Measurements from ENCODE around the gene SLC48A1.

The SLC48A1 gene

DNA sequence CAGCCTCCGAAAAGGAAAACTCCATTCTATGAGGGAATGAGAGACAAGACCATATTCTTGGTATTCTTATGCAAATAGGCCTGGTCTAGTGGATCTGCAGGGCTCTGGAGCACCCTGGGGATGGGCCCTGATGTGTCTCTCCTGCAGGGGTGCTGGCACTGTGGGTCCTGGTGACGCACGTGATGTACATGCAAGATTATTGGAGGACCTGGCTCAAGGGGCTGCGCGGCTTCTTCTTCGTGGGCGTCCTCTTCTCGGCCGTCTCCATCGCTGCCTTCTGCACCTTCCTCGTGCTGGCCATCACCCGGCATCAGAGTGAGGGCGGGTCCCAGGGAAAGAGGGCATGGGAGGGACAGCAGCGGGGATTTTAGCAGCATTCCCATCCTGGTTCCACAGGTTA is 5.8 kb downstream of the SLC48A1 start:
- no peak for DNase-seq

DNA sequence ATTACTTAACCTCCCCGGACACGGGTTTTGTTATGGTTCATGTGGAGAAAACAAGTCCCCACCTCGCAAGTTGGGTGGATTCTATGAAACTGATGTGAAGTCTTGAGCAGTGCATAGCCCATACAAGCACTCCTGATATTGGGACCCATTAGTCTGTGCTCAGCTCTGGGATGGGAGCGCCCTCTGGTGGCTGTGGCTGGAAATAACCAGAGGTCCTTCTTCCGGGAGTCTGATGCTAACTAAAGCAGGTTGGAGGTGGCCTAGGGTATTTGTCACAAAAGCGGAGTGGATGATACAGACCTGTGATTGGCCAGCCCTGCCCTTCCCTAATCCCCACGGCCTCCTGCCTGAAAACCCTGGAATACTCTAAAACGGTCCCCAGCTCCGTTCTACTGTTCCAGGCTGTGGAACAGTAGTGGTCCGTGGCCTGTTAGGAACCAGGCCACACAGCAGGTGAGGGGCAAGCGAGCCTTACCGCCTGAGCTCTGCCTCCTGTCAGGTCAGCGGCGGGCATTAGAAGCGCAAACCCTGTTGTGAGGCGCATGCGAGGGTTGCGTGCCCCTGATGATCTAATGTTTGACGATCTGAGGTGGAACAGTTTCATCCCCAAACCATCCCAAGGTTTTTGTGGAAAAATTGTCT is 6.4 kb downstream of the SLC48A1 start:
- DNase-seq = peak; percentile 97 to 98

DNA sequence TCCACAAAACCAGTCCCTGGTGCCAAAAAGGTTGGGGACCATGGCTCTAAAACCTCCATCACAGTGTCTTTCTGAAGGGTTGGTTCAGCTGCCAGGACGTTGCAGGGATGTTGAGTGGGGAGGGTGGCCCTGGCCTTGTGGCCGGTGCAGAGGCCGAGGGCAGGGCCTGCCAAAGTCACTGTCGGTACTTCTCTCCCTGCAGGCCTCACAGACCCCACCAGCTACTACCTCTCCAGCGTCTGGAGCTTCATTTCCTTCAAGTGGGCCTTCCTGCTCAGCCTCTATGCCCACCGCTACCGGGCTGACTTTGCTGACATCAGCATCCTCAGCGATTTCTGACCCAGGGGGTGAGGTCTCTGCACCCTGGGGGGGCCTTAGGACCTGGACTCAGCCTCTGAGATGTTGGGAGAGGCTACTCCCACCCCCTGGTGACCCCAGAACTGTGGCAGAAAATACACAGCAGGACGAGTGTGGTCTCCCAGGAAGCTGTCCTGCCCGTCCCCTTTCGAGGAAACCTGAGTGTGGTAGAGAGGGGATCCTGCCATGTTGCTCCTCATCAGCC is 7.0 kb downstream of the SLC48A1 start:
- DNase-seq = no peak

DNA sequence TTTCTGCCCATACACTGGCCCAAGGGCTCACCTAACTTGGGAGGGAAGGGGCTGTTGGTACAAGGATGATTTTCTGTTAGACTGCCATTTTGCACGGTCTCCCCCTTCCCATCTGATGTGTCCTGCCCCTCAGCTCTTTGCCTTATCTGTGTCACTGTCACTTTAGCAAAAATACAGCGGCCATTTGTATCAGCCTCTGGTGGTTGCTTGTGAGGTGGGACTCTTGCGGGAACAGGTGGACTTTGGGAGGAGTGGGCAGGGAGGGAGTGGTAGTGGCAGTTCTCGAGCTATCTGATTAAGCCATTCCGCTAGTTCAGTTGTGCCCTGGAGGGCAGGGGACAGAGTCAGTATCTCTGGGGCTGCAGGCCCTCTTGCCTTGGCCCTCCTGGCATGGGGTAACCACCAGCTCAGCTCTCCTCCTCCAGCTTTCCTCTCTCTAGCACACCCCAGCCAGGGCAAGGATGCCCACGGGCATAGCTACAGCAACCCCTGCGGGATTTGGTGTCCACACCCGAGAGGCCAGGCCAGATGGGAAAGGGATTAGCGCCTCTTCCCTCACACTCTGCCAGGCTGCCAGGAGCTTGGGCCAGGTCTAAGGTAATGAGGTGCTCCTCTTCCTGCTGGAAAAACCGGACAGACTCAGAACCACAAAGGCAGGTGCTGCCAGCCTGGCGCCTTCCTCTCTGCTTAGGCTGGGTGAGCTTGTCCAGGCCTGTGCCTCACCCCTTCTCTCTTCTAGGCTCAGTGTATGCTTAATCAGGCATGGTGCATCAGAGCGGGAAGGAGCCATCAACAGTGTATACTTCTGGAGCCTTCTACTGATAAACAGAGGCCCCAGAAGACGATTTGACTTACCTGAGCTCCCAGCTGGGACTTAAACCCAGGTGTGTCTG is 8.7 kb downstream of the SLC48A1 start:
- DNase-seq = no peak

DNA sequence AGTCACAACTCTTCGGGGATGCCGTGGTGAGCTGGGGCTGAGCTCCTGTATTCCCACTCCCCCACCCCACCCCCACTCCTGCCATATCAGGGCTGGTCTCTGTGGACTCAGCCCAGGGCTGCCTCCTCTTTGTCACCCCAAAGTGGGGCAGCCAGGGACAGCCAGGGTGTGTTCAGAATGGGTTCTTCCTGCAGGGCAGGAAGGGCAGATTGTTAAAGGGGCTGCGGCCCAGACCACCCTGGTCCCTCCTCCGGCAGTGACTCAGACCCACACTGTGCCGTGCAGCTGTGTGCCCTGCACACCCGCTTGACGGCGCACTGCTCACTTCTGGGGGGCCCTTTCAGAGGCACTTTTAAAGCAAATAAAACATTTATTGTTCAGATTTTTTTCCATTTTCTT is 9.3 kb downstream of the SLC48A1 start:
- no peak for DNase-seq

DNA sequence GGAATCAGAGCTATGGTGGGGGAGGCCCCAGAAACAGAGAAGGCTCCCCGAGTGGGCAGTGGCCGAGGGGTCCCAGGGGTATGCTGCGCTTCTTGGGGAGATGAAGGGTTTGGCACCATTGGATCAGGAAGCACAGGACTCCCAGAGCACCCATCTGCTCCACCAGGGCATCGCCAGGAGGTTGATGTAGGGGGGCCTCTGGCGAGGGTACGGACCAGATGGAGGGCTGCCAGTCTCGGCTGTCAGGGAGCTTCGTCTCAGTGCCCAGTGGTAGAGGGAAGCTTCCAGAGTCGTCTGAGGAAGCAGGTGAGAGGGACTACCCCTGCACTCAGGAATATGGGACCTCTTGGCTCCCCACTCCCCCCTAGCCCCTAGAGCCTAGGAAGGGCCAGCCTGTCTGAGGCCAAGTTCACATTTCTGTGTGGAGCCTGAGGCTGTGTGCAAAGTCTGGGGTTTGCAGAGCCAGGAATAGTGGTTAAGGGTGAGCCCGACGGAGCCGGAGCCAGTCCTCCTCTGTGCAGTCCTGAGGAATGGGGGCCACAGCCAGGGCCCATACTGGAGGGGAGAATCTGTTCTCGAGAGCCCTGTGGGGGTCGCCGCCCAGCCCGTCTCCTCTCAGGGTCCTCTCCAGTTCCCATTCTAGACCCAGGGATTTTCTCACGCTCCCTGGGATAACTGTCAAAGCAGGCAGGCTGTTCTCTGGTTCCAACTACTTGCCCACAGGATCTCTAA is 10.2 kb downstream of the SLC48A1 start:
- no peak for DNase-seq

DNA sequence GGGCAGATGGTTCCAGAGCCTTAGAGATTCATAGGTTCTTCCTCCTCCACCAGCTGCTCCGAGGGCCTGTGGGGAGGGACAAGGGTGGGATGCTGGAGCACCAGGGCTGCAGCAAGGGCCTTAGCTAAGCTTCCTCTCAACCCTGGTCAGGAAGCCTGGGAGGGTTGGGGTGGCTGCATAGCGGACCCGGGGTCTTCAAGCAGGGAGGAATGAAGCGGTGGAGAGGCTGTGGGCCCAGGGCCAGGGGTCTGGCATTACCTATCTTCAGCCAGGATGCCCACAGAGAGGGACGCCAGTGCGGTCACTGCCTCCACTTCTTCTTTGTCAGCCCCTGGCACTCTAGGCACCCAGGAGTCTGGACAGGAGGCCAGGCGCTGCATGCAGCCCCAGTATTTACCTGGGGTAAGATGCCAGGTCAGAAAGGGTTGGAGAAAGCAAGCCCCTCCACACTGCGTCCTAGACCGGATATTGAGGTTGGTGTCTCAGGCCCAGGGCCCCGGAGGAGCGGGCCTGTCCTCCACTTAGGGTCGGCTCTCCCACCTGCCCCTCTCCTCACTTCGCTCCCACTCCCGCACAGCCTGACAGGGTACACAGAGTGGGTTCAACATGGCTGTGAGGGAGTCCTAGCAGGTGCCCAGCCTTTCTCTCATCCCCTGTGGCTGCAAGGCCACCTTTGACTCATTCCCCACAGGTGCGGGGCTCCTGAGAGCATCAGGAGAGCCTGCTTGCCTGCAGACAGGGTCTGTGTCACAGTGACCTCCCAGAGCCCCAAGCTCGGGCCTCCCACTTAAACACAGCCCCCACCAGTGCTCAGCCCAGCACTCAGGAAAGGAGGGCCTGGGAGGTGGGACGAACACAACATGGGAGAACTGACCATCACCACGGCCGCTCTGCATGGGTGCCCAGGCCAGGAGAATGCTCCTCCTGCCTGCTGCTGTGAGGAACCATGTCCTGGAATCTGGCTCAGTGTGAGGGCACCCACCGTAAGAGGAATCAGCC is 11.1 kb downstream of the SLC48A1 start:
- DNase-seq = no peak

DNA sequence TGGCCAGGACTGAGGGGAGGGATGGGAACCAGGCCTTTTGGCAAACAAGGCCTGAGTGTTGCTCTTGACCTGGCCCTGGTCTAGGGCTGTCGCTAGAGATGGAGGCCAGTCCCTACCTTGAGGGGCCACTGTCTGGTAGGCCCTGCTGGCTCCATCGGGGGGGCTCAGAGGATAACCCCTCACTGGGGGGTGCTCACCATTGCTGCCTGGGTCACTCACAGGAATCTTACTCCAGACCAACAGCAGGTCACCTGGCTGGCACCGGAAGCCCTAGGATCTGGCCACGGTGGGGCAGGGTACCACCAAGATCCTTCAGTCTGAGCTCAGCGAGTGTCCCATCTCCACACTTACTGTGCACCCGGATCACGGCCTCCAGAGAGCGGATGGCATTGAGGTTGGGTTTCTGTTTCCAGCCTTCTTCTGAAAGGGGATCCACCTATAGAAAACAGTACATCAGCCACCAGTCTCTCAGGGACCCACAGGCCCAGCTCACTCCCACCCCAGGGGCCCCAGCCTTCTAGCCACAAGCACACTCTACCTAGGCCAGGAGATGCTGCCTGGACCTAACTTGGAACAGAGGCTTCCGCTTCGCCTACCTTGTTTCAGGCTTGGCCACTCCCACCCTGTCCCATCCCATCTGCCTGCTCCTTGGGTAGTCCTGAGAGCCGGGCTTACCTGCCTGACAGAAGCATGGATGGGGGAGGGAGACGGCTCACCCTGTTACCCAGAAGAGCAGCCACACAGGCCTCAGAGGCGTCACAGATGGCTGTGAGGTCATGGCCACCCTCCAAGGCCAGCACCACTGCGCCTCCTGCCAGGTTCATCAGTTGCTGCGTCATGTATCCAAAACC is 12.2 kb downstream of the SLC48A1 start:
- DNase-seq = no peak

DNA sequence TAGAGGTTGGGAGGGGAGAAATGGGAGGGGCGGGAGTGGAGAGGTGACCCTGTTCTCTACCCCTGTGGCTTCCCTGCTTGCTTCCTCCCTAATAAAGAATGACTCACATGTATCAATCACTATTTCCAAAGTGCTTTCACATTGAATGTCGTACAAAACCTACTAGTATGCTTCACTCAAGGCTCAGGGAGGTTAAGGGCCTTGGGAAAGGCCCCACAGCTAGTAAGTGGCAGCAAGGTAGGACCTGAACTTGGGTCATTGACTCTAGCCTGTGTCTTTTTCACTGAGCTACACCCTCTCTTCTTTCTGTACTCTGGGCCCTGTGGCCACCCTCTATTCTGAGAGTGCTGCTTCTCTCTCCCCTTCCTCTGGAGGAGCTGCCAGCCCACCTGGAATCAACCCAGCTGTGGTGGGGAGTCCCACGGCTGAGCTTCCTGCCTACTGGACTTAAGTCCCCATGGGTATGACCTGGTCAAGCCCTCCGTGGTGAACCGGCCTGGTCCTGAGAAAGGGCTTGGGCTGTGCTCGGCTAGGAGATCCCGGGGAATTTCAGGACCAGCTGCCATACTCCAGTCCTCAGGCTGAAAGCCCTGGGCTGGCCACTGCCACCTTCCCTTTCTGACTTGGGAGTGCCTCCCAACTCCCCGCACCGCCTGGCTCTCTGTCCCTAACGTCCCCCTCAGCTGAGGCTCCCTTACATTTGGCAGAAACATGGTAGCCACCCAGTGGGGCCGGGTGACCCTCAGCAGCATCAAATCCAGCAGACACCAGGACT is 13.0 kb downstream of the SLC48A1 start:
- peak in 1 of 2 experiments; percentile 20 for DNase-seq

DNA sequence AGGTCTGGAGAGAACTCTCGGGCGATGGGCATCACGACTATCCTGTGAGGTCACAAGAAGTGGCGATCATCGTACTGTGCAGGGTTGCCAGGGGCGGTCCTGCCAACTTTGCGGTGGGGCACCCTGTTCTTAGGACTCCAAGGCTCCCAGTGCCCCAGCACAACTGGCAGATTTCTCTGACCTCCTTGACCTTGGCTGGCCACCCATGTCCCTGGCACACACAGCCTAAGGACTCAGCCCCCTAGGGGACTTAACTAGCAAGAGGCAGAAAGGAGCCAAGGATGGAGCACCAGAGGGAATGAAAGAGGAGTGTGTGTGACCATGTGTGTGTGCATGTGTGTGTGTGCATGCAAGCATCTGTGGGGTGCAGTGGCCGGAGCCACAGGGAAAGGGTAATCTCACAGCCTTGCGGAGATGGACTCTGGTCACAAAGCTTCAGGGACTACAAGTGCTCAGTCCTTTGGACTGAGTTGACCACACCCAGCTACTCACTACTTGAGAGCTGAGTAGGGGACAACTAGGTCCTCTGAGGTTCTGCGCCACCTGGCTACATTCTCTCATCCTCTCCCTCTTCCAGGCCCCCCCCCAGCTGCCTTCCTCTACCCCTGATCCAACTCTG is 13.7 kb downstream of the SLC48A1 start:
- DNase-seq = no peak

DNA sequence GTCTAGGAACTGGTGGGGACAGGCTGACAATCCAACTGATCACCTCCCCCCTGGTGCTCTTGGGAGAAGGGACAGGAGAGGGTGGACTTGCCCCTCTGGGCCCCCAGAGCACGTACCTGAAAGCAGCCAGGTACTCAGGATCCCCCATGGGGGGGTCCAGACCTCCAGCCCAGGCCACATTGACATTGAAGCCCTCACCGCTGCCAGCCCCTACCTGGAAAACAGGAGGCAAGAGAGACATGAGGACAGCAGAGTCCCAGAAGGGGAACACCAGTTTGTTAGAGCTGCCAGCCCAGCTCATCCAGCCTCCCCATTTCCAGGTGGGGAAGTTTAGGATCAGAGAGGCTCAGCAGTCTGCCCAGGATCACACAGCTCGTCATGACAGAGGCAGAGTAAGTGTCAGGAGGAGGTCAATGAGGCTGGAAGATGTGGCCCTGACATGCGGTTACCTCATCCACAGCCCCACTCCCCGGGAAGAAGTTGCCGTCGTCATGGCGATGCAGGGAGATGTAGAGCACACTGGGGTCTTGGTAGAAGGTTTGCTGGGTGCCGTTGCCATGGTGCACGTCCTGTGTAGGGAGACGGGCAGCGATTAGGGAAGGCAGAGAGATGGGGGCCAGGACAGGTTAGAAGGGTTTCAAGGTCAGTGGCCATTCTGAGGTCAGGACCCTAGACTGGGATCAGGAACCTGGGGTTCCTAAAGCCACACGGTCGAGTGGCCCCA is 14.7 kb downstream of the SLC48A1 start:
- DNase-seq = no peak

DNA sequence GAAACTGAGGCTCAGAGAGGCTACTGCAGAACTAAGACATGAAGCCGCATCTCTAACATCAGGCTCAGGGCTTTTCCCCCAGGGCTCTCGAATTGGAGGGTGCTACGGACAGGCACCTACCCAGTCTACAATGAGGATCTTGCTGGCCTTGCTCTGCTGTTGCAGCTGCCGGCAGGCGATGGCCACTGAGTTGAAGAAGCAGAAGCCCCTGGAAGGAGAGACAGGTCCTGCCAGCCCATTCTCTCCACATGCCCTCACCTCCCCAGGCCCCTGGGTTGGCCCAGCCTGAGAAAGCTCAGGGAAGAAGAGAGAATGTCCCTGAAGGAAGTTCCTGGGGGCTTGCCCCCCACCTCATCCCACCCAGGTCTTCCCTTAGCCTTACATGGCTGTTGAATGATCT is 16.1 kb downstream of the SLC48A1 start:
- DNase-seq = no peak

DNA sequence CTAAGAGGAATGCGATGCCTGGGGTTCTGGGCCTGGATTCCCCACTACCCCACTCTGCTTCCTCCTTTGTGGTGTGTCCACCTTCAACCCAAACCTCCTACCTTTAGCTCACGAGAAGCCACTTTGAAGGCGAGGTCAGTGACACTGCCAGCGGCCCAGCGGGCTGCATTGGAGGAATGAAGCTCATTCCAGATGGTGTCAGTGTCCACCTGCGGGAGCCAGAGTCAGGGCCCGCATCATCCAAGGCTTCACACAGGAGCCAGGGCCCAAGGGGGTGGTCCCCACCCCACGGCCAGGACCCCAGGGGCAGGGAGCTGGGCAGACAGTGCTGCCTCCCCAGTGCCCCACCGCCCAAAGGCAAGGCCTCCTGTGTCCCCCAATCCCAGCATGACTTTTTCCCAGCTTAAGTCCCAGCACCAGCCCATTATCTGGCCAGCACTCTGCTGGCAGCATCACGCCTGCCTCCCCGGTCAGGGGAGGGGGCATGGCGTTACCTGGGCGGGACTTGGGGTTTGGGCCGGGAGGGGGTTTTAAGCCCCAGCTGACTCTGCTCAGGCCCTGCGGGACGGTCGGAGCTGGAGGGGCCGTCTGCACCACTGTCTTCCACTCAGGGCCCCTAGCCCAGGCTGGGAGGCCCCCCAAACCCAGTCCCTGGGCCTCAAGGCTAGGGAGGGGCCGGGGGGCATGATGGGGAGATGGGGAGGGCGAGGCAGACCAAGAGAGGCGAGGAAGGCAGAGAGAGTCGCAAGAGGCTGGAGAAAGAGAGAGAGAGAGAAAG is 16.9 kb downstream of the SLC48A1 start:
- no peak for DNase-seq

DNA sequence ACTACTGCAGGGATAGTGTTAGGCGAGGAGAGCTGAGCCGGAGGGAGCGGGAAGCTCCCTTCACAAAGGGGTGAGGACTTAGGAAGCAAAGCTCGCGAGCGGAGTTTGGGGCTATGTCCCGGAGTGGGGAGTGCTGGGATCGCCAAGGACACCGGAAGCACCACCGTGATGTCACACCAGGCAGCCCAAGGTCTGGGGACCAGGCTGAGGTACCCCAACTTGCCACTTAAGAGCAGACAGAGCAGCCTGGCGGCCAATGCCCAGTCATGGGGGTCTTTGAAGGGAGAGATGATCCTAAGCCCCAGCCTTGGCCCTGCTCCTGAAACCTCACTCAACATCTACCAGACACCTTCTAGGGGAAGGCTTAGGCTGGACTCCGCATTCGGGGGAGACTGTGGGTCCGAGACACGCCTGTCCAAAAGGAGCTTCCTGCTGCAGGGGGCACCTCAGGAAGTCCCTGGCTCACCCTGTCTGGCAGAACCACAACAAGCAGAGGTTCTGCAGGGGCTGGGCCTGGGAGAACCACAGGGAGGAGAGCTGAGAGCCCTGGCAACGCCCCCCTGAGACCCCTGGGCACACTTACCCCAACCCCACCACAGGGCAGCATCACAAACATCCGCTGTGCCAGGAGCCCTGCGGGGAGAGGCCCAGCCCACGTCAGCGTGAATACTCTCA is 17.8 kb downstream of the SLC48A1 start:
- no peak for DNase-seq

DNA sequence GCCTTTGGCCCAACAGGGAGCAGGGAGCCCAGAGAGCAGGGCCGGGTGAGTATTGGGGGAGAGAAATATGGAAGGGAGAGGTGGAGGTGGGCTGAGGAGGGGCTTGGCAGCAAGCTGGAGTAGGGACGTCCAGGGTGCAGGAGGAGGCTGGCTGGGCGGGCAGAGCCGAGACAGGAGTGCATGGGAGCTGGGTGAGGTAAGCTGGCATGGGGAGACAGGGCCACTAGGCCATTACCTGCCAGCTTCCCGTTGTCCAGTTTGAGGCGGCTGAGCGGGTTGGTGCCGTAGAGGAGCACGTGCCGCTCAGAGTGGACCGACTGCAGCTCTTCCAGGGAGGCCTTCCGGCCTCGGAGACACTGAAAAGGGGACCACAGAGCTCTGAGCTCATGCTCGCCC is 18.3 kb downstream of the SLC48A1 start:
- DNase-seq = no peak

DNA sequence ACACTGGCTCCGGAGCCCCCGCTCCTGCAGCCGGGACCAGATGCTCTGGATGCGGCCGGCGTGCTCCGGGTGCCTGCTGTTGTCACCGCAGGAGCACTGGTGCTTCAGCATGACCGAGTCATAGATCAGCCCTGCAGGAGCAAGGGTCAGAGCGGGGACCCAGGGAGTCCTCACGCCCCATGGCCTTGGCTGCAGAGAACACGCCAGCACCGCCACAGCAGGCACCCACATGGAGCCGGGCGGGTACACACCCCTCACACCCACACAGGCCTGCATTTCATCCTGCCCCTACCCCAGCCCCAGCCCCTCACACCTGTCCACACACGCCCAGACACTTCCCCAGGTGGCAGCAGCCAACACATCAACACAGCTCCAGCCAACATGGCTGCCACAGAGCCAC is 18.8 kb downstream of the SLC48A1 start:
- DNase-seq = no peak

DNA sequence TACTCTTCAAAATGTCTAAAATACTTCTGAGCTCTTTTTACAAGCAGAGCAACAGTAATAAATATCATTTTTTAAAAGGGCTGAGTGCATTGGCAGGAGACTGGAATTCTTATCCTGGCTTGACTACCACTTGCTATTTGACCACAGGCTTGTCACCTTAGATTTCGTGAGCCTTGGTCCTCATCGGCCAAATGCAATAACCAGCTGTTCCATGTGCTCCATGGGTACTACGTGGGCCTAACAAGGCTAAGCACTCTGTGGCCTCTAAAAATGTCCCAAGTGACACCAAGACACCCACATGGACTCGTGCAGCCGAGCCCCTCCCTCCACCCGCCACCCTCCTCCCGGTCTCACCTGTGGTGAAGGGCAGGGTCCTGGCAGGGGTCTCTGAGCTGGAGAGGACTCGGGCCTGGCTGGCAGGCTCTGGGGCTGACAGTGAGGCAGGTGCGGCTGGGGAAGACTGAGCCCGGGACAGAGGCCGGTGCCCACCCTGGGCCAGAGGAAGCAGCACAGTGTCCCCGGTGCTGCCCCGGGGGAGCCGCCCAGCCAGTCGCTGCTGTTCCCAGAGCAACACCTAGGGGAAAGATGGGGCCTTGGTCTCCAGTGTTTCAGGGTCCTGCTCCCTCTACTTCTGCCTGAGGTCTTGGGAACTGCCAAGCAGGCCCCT is 20.1 kb downstream of the SLC48A1 start:
- DNase-seq = no peak

Measured in activated T-cell treated with anti-CD3 and anti-CD28 coated beads, Interleukin-2, amount 50 U/mL, for 48 hours (primary cell).